ENCODE data around the gene DRGX.

Gene DRGX

DNA sequence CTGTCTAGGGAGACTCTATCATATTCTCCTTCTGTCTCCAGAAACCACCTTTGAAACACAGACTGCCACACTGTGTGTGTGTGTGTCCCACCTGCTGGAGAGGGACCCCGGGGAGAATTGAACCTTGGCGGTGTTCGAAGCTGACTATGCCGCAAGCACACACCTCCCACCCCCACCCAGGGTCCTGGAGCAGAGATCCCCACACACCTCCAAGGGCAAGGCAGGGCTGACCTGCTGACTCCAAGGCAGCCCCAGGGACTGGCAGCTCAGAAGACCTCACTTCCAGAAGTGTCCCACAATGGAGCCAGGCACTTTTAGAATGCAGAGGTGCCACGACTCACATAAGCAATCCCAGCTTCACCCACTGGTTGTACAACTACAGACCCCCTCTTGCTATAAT lies 13.1 kb downstream of the DRGX start:
- no peak for DNase-seq (ENCODE audit: low read depth)
- no peak overlapping the region for H3K4me3 ChIP-seq (ENCODE audit: low read length)
- TF ChIP-seq, protein P1, sequence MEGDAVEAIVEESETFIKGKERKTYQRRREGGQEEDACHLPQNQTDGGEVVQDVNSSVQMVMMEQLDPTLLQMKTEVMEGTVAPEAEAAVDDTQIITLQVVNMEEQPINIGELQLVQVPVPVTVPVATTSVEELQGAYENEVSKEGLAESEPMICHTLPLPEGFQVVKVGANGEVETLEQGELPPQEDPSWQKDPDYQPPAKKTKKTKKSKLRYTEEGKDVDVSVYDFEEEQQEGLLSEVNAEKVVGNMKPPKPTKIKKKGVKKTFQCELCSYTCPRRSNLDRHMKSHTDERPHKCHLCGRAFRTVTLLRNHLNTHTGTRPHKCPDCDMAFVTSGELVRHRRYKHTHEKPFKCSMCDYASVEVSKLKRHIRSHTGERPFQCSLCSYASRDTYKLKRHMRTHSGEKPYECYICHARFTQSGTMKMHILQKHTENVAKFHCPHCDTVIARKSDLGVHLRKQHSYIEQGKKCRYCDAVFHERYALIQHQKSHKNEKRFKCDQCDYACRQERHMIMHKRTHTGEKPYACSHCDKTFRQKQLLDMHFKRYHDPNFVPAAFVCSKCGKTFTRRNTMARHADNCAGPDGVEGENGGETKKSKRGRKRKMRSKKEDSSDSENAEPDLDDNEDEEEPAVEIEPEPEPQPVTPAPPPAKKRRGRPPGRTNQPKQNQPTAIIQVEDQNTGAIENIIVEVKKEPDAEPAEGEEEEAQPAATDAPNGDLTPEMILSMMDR (conservative IDR thresholded peaks at IDR 0.05; ENCODE audit: low read depth, low read length): no peak

DNA sequence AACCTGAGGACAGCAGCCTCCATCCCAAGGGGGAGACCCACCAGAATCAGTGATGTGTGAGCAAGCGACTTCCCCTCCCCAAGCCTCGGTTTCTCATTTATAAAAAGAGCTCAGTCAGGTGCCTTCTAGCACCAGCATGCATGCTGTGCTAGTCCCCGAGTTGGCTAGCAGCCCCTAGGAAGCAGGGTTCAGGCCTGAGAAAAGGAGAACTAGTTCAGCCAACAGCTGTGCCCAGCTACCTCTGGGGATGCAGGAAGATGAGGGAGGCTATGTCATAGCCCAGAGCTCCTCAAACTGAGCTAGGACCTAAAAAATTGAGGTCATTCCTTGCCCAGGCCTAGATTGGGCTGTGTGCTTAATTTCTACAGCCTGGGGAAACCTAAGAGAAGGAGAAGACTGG lies 13.7 kb downstream of the DRGX start:
- no peak overlapping the region for H3K4me3 ChIP-seq (ENCODE audit: low read length)
- DNase-seq (ENCODE audit: low read depth): no peak
- TF ChIP-seq, protein P1 (conservative IDR thresholded peaks at IDR 0.05; ENCODE audit: low read depth, low read length): no peak

DNA sequence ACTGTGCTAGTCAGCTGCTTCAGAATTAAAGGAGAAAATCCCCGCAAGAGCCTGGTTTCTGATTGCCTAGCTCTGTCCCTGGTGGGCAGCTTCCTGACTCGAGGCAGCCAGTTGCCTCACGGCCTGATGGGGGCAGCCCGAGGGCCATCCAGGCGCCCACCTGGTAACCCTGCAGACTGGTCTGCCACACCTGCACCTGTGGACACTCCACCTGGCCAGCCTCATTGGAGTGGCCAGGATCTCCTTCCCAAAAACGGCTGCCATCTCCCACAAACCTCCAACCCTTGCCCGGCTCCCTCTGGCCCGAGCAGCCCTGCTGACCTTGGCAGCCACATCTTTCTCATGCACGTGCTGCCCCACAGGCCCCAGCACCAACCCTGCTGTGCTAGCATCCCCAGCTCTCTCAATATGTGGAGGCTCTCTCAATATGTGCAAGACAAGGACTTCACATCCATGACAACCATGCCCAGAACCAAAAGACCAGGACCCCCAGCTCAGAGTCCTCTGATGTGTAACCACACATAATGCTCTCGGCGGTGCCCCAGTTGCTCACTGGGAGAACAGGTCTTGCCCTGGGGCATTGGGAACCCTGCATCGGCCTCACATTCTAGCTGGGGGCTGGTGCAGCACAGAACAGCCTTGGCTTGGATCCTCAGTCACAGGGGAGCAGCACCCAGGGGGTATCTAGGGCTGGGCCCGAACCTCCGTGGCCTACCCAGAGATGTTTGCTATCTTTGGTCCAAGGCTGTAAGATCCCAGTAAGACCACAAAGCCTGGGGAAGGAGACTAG lies 14.6 kb downstream of the DRGX start:
- TF ChIP-seq, protein P1 (conservative IDR thresholded peaks at IDR 0.05; ENCODE audit: low read depth, low read length): no peak
- H3K4me3 ChIP-seq (ENCODE audit: low read length): no peak overlapping the region
- no peak for DNase-seq (ENCODE audit: low read depth)

DNA sequence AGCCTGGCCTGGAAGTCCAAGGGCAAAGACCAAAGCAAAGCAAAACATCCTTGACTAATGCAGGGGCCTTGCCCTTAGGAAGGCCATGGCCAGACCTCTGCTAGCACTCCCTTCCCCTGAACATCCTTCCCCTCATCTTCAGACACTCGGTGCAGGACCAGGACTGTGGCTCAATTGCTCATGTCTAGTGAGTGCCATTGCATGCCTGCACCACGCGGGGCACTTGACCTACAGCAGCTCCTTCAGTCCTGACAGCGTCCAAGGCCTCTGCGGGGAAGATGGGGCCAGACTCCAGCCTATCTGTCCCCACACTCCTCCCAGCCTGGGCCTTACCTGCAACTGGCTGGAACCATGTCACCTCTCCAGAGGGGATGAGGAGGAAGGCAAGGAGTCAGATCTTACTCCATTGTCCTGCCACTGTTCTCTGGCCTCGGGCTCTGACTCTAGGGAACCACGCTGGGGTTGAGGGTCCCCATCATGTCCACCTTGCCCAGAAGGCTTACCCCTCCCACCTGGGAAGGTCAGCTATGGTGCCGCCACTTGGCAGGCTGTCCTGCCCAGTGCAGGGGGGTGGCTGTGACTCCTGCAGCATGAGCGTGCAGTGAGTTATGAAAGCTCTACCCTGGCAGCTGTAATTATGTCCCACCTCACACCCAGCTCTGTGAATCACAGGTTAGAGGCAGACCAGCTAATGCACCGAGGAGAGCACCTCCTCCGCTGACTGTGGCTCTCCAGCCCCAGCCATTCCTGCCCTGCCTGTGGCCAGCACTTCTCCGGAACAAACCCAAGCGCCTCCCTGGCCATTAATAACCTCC lies 16.1 kb downstream of the DRGX start:
- TF ChIP-seq, protein P1 (conservative IDR thresholded peaks at IDR 0.05; ENCODE audit: low read depth, low read length): peak; percentile 47
- DNase-seq (ENCODE audit: low read depth): no peak
- H3K4me3 ChIP-seq (ENCODE audit: low read length): no peak overlapping the region

DNA sequence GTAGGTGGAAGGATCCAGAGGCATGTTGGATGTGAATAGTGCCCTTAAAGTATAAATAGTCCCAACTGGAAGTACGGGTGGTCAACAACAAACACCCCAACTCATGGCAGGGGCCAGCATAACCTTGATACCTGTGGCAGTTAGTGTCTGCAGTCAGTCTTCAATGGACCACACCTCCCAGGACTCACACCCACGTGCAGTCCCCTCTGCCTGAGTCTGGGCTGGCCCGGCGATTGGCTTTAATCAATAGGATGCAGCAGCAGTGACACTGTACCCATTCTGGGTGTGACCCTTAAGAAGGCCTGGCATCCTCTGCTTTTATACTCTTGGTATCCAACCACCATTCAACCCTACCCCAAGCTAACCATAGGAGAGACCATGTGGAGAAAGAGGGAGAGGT lies 18.6 kb downstream of the DRGX start:
- TF ChIP-seq, protein P1 (conservative IDR thresholded peaks at IDR 0.05; ENCODE audit: low read depth, low read length): no peak
- H3K4me3 ChIP-seq (ENCODE audit: low read length): no peak overlapping the region

DNA sequence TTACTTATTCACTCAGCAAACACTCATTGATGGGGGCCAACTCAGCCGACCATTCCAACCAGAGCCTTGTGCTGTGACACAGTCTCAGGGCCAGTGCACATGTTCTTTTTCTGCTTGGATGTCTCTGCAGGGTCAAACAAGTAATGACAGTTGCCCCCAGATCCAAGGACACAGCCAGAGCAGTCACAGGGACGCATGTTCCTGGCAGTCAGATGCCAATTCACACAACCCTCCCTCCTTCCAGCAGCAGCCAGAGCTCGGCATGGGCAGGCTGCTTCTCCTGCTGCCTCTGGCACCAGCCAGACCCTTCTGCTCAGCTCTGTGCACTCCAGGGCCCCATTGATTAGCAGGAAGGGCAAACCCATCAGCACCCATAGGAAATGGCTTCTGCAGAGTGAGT lies 20.3 kb downstream of the DRGX start:
- no peak for DNase-seq (ENCODE audit: low read depth)
- no peak overlapping the region for H3K4me3 ChIP-seq (ENCODE audit: low read length)
- TF ChIP-seq, protein P1 (conservative IDR thresholded peaks at IDR 0.05; ENCODE audit: low read depth, low read length): no peak

More for the DNA sequence above, 18.6 kb downstream of the DRGX start:
- no peak for DNase-seq (ENCODE audit: low read depth)
